Raji (cell line): ENCODE data around the gene GCNT1.

Experiments used
- POLR2A ChIP-seq: IDR thresholded peaks from 2 replicates; pipeline ENCODE4 v1.6.1; 2011; ENCODE audit warnings: low read depth, low read length, control low read depth; ENCODE audit not compliant: insufficient read depth

GCNT1 gene

DNA sequence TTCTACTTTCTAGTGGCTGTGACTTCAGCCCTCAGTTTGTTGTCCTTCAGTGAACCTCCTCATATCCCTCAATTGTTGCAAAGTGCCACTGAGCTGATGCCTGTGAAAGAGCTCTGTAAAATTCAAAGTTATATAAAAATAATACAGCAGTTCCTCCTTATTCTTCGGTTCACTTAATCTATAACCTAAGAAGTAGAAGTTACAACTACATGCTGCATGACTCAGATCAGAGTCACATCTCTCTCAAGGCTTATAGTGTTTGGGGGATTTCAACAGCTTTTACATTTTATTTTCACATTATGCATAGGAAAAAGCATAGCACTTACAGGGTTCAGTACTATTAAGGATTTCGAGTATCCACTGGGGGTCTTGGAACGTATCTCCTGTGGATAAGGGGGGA is 25.1 kb upstream of the GCNT1 start:
- no peak for TF ChIP-seq POLR2A

DNA sequence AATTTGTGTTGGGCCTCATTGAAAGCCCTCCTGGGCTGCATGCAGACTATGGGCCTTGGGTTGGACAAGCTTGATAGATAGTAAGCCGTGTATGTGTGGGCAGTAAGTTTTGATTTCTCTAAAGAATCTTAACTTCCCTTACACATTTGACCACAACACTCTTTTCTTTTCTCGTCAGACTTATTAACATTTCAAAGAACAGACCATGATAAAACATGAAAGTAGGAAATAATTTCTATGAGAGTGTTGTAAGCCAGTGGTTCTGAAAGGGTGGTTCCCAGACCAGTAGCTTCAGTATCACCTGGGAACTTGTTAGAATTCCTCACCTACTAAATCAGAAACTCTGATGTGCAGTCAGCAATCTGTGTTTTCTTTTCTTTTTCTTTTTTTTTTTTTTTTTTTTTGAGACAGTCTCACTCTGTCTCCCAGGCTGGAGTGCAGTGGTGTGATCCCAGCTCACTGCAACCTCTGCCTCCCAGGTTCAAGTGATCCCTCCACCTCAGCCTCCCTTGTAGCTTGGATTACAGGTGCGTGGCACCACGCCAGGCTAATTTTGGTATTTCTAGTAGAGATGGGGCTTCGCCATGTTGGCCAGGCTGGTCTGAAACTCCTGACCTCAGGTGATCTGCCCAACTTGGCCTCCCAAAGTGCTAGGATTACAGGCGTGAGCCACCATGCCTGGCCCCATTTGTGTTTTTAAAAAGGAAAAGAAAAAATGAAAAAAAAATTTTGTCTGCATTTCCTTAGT is 20.0 kb upstream of the GCNT1 start:
- TF ChIP-seq POLR2A: no peak

DNA sequence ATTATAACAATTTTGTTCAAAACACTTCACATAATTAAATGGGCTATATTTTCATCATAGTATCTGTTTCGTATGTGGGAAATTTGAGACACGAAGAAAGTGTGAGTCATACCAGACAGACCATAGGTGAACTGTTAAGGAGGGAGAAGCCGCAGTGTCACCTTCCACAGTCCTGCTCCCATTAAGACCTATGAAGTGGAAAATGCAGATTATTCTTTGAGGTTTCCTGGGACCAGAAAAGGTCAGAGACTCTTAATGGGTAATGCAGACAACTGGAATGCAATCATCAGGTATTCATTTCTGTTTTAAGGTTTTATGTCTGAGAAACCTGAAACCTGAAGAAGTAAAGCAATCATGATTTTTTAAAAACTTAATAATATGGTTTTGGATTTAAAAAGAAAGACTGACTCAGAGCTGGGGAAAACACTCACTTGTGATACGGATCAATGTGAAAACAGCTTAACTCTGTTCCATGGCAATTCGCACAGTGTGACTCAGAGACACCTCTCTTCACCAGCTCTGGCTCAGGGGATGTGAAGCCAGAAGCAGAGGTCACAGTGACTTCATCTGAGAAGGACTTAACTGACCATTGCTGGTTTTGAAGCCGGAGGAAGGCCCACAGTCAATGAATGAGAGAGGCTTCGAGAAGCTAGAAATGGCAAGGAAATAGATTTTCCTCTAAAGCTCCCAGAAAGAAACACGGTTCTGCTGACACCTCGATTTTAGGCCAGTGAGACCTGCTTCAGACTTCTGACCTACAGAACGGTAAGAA is 17.2 kb upstream of the GCNT1 start:
- TF ChIP-seq POLR2A: no peak

DNA sequence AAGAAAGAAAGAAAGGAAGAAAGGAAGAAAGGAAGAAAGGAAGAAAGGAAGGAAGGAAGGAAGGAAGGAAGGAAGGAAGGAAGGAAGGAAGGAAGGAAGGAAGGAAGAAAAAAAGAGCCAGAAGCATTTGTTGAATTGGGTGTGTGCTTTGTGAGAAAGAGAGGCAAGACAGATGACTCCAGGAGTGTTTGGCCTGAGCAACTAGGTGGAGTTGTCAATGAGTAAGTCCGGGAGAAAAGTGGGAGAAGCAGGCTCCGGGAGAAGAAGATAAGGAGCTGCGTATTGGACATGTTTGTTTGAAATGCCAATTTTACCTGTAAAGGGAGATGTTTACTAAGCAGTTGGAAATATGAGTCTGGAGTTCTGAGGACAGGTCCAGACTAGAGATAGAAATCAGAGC is 15.1 kb upstream of the GCNT1 start:
- no peak for TF ChIP-seq POLR2A

DNA sequence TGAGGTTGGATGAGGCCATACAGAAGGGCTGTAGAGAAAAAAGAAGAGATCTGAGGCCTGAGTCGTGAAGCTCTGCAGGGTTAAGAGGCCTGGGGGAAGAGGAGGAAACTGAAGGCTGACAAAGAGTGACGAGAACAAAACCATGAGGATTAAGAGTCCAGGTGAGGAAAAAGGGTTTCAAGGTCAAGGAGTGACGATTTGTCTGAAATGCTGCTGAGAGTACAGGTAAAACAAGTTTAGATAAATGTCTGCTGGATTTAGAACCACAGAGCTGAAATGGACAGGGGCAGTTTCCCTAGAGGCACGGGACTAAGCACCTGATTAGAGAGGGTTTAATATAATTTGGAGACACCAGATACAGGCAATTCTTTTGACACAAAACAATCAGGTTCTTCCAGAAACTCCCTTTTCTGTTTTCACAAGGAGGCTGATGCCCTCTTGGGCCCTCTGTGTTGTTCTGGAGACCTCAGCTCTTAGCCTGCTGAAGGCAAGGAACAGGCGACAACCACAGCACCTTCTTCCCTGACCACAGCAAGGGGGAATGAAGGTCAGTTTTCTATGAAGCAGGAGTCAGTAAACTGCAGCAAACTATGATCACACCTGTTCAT is 14.6 kb upstream of the GCNT1 start:
- TF ChIP-seq POLR2A: no peak

DNA sequence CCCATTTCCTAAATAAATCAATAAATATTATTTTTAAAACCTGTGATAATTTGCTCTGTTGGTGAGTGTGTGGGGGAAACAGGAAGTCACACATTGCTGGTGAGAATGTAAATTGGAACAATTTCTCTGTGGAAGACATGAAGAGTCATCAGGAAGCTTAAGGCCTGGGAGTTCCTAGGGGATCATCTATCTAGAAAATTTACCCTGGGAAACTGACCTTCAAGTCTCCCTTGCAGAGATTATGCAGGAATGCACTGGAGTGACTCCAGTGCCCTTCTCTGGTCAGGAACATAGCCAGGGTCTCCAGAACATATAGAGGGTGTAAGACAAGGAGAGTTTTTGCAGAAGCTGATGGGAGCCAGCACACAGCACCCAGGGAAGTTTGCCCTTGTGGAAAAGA is 13.0 kb upstream of the GCNT1 start:
- no peak for TF ChIP-seq POLR2A

DNA sequence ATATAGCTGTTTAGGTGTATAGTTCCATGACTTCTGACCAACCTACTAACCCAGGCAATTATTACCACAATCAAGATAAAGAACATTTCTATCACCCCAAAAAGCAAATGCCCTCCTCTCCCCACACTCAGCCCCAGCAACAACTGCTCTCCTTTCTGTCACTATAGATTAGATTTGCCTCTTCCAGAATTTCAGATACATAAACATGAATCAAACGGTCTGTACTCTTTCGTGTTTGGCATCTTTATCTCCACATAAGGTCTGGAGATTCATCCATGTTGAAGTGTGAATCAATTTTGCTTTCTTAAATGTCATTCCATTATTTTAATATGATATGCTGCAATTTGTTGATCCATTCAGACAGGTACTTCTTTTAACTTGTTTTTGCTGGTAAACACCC is 10.5 kb upstream of the GCNT1 start:
- TF ChIP-seq POLR2A: no peak

DNA sequence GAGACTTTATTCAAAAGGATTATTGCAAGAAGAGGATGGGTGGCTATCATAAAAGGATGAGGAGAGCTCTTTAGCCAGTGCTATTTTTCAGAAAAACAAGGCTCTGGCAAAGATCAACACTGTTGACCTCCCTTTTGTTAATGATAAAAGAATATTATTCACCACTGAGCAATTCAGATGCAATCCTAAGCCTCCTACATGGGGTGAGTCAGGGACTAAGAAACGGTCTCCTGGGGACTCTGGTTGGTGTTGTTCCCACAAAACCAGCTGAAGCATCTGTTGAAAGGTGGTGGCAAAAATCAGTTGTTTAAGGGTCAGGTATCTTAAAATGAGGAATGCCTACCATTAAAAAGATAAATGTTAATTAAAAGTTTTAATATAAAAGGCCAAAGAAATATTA is 7.7 kb upstream of the GCNT1 start:
- TF ChIP-seq POLR2A: no peak

DNA sequence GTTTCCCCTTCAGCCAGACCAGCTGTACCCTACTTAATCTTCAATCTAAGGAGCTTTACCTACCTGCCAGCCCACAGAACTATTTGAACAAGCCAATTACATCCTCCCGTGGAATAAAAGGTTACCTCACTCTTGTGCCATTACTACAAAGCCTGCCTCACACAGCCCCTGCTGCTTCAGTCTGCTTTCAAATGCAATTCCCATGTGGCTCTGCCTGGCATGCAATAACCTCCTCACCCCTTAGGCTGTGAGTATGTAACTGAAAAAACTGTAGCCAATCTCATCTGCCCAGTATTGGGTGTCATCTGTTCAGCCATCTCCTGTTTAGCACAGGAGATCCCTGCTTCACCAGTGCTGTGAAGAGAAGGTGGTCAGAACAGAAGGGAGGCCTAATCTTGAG is 6.1 kb upstream of the GCNT1 start:
- TF ChIP-seq POLR2A: no peak

DNA sequence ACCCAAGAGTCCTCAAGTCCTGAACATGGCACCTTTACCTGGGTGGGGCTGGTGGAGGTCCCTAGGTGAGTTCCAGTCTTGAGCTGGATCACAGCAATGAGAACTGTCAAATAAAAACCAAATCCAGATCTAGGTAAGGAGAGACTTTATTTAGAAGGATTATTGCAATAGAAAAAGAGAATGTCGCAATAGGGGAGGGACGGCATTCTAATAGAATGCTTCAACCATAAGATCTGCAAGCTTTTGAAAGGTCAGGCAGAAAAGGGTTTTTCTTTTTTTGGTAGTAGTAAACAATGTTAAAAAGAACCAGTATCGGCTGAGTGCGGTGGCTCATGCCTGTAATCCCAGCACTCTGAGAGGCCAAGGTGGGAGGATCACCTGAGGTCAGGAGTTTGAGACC is 5.2 kb upstream of the GCNT1 start:
- TF ChIP-seq POLR2A: no peak

DNA sequence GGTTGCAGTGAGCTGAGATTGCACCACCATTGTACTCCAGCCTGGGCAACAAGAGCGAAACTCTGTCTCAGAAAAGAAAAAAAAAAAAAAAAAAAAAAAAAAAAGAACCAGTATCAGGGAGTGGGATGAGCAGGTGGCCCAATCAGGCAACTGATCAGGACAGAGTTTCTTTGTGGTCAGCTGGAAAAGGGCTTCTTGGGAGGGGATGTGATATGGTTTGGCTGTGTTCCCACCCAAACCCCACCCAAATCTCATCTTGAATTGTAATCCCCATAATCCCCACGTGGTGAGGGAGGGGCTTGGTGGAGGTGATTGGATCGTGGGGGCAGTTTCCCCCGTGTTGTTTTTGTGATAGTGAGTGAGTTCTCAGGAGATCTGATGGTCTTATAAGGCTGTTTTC is 4.7 kb upstream of the GCNT1 start:
- TF ChIP-seq POLR2A: no peak

DNA sequence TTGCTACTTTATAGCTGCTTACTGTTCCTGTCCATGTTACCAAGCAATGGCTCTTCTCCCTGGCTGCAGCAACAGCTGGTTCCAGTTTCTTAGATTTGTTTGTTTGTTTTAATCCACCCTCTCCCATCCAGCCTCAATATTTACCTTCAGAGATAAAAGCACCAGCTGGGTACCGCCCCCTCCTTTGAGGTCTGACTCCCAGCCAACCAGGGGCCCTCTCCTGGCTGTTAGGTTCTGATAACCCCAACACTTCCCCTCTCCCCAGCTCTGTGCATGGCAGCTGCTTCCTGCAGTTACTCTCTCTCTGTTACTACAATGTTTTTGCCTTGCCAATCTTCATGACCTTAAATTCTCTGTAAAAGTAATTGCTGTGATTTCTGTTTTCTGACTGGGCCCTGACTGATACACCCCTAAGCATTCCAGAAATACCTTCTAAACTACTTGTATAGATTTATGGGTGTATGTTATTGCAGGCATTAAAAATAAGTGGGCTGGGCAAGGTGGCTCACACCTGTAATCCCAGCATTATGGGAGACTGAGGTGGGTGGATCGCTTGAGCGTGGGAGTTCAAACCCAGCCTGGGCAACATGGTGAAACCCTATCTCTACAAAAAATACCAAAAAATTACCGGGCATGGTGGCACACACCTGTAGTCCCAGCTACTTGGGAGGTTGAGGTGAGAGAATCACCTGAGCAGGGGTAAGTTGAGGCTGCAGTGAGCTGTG is 2.6 kb upstream of the GCNT1 start:
- no peak for TF ChIP-seq POLR2A

DNA sequence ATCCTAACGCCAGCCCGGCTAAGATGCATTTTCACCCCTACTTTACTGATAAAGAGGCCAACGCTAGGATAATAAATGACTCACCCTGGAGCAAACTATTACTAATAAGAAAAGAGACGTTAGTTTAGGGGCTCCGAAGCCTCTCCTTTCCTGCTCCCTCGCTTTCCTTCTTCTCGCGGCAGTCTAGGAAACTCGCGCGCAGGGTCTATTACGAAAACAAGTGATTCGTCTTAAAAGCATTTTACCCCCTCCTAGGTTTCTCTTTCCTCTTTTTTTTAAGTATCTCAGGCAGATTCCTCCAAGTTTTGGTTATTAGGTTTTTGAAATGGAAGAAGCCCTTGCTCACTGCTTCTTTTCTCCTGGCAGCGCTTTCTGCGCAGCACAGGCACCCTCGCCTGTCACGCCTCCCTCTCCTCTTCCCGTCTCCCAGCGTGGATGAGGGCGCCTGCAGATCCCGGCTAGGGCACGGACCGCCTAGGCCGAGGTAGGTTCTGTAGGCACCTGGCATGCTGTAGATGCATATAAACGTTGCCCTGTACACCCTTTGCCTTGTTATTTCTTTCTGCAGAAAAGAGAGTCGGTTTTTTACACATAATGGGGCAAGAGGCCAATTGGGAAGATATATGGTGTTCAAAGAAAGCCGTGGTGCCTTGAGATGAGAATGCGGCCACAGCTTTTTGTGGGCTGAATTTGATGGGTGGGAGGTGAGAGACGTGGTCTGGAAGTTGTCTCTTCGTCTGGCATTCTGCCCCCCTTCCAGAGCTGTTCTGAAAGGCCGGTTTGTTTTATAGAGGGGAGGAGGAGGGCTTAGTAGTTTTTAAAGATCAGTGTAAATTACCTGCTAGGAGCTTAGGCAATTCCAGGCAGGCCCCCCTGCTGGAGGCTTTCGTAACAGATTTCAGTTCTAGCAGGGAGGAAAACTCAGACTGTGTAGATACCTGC is 983 bp downstream of the GCNT1 start:
- TF ChIP-seq POLR2A: no peak

DNA sequence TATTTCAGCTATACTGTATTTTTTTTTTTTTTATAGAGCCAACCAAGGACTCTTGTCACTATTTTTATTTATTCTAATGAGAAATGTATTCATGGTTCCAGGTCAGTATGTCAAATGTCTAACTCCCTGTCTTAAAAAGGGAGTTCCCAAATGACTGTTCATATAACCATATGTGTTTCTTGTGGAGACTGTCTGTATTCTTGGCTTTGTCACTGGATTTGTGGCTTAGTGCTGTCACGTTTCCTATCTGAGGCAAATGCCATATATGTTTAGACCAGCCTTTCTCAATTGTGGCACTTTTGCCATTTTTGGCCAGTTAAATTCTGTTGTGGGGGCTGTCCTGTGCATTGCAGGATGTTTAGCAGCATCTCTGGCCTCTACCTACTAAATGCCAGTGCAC is 3.1 kb downstream of the GCNT1 start:
- TF ChIP-seq POLR2A: no peak
